ENCODE results near the gene TBCCD1. TPM values are rescaled to one million over a fixed set of nuclear protein-coding genes. Genes with fewer than 3 reads are reported as not detected.
A peak's percentile ranks its signal among the peaks of the same experiment; 100 is the strongest.

TBCCD1 gene
- polyA plus RNA-seq, 1 donor (not counting 4 experiments of a cell fraction or from before 2014, with no cell fraction given): 15.8 TPM

DNA sequence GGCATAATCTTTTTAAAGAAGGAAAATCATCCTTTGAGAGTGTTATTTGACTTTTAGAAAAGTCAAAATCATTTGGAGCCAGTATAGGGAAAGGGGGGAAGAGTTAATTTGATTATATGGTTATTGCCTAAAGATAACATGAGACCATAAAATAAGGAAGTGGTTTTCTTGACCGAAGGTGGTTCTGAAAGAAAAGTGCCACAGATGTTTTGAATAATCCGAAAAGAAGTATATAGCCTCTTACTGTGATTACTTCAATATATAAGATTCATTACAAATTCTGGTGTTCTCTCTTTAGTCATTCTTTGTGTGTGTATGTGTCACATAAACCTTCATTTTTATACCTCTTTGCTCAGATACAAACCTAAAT is 4.5 kb upstream of the TBCCD1 start:
- H3K4me2 ChIP-seq (ENCODE audit: control insufficient read depth, extremely low read depth, insufficient read depth, low read depth, low read length): peak overlapping the region; percentile 93
- H3K9me1 ChIP-seq (ENCODE audit: control insufficient read depth, extremely low read depth, insufficient read depth, low read length): no peaks in the 10 kb centered on the region
- H3K9ac ChIP-seq (ENCODE audit: control insufficient read depth, extremely low read depth, insufficient read depth, low read length): peak overlapping the region; percentile 89
- H3K27ac ChIP-seq (ENCODE audit: control insufficient read depth, insufficient read depth, low read length): no peak overlapping the region
- H3K4me3 ChIP-seq (ENCODE audit: control insufficient read depth in 2 of 3, extremely low read depth in 1 of 3, insufficient read depth in 2 of 3, low read depth in 1 of 3, low read length in 3 of 3): peak overlapping the region; percentile 66 to 78 (median 73)
- H3K9me3 ChIP-seq (ENCODE audit: control insufficient read depth, low read depth, low read length): no peaks in the 10 kb centered on the region
- no peak overlapping the region for H2AFZ ChIP-seq (ENCODE audit: control insufficient read depth, low read length)
- dilution Hi-C loops (cut with MboI; ENCODE audit: extremely low pct_ligation_motif_present, low sequenced_read_pairs): no loop called here
- peaks cover 7 to 22% of the 10 kb centered on the region in 2 experiments for H3K36me3 ChIP-seq (ENCODE audit: control insufficient read depth in 2 of 2, extremely low read depth in 1 of 2, insufficient read depth in 2 of 2, low read length in 2 of 2)
- TF ChIP-seq EZH2 (IDR thresholded peaks at IDR 0.05; ENCODE audit: low read length): no peak
- TF ChIP-seq, protein P1, sequence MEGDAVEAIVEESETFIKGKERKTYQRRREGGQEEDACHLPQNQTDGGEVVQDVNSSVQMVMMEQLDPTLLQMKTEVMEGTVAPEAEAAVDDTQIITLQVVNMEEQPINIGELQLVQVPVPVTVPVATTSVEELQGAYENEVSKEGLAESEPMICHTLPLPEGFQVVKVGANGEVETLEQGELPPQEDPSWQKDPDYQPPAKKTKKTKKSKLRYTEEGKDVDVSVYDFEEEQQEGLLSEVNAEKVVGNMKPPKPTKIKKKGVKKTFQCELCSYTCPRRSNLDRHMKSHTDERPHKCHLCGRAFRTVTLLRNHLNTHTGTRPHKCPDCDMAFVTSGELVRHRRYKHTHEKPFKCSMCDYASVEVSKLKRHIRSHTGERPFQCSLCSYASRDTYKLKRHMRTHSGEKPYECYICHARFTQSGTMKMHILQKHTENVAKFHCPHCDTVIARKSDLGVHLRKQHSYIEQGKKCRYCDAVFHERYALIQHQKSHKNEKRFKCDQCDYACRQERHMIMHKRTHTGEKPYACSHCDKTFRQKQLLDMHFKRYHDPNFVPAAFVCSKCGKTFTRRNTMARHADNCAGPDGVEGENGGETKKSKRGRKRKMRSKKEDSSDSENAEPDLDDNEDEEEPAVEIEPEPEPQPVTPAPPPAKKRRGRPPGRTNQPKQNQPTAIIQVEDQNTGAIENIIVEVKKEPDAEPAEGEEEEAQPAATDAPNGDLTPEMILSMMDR (optimal IDR thresholded peaks at IDR 0.05 in 1 of 3, IDR thresholded peaks at IDR 0.05 in 1 of 3, conservative IDR thresholded peaks at IDR 0.05 in 1 of 3; ENCODE audit: extremely low read depth in 1 of 3, insufficient read depth in 2 of 3, low read length in 3 of 3): no peak
- H4K20me1 ChIP-seq (ENCODE audit: control insufficient read depth, extremely low read depth, insufficient read depth, low read length): no peaks in the 10 kb centered on the region
- DNase-seq (ENCODE audit: low read depth, low spot score) (no peak), FAIRE-seq (no peak)
- no peaks in the 10 kb centered on the region for H3K27me3 ChIP-seq (ENCODE audit: control insufficient read depth, extremely low read depth, insufficient read depth, low read length)
- peaks cover 45% of the 10 kb centered on the region for H3K79me2 ChIP-seq (ENCODE audit: control insufficient read depth, insufficient read depth, low read length)
- H3K4me1 ChIP-seq (ENCODE audit: control insufficient read depth, extremely low read depth, insufficient read depth, low read length): peaks cover 14% of the 10 kb centered on the region

DNA sequence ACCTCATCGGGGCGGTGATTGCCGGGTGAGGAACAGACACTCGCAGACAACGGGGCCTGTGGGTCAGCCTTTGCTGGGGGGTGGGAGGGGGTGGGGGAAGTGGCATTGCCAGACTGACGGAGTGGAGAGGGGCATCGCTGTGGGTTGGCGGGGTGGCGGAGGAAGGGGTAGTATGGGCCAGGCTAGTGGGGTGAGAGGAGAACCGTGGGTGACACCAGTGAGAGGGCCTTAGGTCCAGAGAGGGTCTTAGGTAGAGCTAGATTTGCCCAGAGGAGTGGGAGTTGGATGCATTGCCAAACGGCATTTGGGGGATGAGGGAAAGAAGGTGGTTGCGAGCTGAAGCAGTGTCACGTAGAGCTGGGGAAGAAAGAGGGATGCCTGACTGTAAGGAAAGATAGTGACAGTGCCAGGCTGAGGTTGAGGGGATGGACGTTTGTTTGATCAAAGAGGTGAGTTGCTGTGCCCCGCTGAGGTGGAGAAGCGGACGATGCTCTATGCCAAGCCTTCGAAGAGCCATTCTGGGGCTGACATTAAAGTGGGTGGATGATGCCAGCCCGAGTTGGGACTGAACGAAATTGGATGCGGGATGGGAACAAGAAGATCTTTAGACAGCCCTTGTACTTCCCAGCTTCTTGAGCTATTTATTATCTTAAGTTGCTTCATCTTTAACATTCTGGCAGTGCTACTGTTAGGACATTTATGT is 4.0 kb upstream of the TBCCD1 start:
- H3K4me3 ChIP-seq (ENCODE audit: control insufficient read depth in 2 of 3, extremely low read depth in 1 of 3, insufficient read depth in 2 of 3, low read depth in 1 of 3, low read length in 3 of 3): peak overlapping the region; percentile 66 to 78 (median 73)
- H3K36me3 ChIP-seq (ENCODE audit: control insufficient read depth in 2 of 2, extremely low read depth in 1 of 2, insufficient read depth in 2 of 2, low read length in 2 of 2): peaks cover 3 to 17% of the 10 kb centered on the region in 2 experiments
- H3K27ac ChIP-seq (ENCODE audit: control insufficient read depth, insufficient read depth, low read length): peak overlapping the region; percentile 87
- no peaks in the 10 kb centered on the region for H3K27me3 ChIP-seq (ENCODE audit: control insufficient read depth, extremely low read depth, insufficient read depth, low read length)
- no peaks in the 10 kb centered on the region for H4K20me1 ChIP-seq (ENCODE audit: control insufficient read depth, extremely low read depth, insufficient read depth, low read length)
- peak overlapping the region; percentile 89 for H3K9ac ChIP-seq (ENCODE audit: control insufficient read depth, extremely low read depth, insufficient read depth, low read length)
- no peaks in the 10 kb centered on the region for H3K9me1 ChIP-seq (ENCODE audit: control insufficient read depth, extremely low read depth, insufficient read depth, low read length)
- FAIRE-seq: no peak
- peaks cover 47% of the 10 kb centered on the region for H3K79me2 ChIP-seq (ENCODE audit: control insufficient read depth, insufficient read depth, low read length)
- no peak for DNase-seq (ENCODE audit: low read depth, low spot score)
- no peaks in the 10 kb centered on the region for H3K9me3 ChIP-seq (ENCODE audit: control insufficient read depth, low read depth, low read length)
- H2AFZ ChIP-seq (ENCODE audit: control insufficient read depth, low read length): peak overlapping the region; percentile 79
- H3K4me2 ChIP-seq (ENCODE audit: control insufficient read depth, extremely low read depth, insufficient read depth, low read depth, low read length): peak overlapping the region; percentile 93
- TF ChIP-seq EZH2 (IDR thresholded peaks at IDR 0.05; ENCODE audit: low read length): no peak
- TF ChIP-seq, protein P1 (optimal IDR thresholded peaks at IDR 0.05 in 1 of 3, IDR thresholded peaks at IDR 0.05 in 1 of 3, conservative IDR thresholded peaks at IDR 0.05 in 1 of 3; ENCODE audit: extremely low read depth in 1 of 3, insufficient read depth in 2 of 3, low read length in 3 of 3): no peak
- H3K4me1 ChIP-seq (ENCODE audit: control insufficient read depth, extremely low read depth, insufficient read depth, low read length): peaks cover 14% of the 10 kb centered on the region
- dilution Hi-C loops (cut with MboI; ENCODE audit: extremely low pct_ligation_motif_present, low sequenced_read_pairs): no loop called here
